ENCODE measurements around the gene CYP21A2.

GRCh38 chr6:32073101-32073500 is 34.9 kb downstream of the CYP21A2 start:
- no peak for TF ChIP-seq POLR2A (IDR thresholded peaks at IDR 0.05; ENCODE audit: low read depth, low read length)
- no peak for TF ChIP-seq POLR2AphosphoS5 (IDR thresholded peaks at IDR 0.05; ENCODE audit: low read depth, low read length)

All from GM12891 (cell line).